ENCODE results near the gene EXOG.

DNA sequence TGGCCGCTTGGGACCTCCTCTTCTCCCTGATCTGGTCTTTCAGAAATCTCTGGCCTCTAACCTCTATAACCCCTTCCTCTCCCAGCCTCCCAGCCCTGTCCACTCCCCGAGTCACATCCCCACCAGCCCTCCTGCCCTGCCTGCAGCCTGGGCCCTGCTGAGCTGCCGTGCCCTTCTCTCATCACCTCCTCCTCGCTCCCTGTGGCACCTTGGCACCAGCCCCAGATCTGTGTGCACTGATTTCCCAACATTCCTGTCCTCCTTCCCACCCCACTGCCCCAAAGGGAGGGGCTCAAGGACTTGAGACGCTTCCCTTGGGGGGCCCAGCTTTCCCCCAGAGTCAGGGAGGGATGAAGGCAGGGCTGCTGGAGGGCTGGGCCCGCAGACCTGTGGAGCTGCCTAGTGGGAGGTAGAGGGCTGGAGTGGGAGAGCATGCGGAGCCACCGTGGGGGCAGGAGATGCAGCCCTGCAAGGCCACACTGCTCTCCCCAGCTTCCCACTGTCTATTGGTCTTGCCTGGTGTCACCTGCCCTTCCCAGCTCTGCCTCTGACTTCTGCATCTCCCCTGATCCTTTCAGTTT lies 42.7 kb downstream of the EXOG start:
- TF ChIP-seq BHLHE40 (IDR thresholded peaks at IDR 0.05; ENCODE audit: borderline replicate concordance) (no peak), NFRKB (IDR thresholded peaks at IDR 0.05) (no peak), FOXM1 (IDR thresholded peaks at IDR 0.05; ENCODE audit: borderline replicate concordance) (no peak), L3MBTL2 (conservative IDR thresholded peaks at IDR 0.05) (no peak), ELF4 (IDR thresholded peaks at IDR 0.05) (no peak), FOXK2 (IDR thresholded peaks at IDR 0.05) (no peak), SP1 (IDR thresholded peaks at IDR 0.05) (no peak), TARDBP (IDR thresholded peaks at IDR 0.05) (no peak), FOXA1 (IDR thresholded peaks at IDR 0.05) (no peak), ZNF384 (IDR thresholded peaks at IDR 0.05) (no peak), HDGF (IDR thresholded peaks at IDR 0.05; ENCODE audit: borderline replicate concordance) (no peak)
- TF ChIP-seq, protein P1, sequence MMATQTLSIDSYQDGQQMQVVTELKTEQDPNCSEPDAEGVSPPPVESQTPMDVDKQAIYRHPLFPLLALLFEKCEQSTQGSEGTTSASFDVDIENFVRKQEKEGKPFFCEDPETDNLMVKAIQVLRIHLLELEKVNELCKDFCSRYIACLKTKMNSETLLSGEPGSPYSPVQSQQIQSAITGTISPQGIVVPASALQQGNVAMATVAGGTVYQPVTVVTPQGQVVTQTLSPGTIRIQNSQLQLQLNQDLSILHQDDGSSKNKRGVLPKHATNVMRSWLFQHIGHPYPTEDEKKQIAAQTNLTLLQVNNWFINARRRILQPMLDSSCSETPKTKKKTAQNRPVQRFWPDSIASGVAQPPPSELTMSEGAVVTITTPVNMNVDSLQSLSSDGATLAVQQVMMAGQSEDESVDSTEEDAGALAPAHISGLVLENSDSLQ (IDR thresholded peaks at IDR 0.05): no peak
